ENCODE data around the gene HVCN1.
"Not testable (repeated sequence)": the region's sequence is repeated elsewhere in the genome, so short reads cannot be mapped to it uniquely, and the experiment has no call there.

Gene HVCN1

GRCh38 chr12:110668480-110669192 lies 20.3 kb downstream of the HVCN1 start:
- no peak for DNase-seq (ENCODE audit: low read depth in 2 of 2)

GRCh38 chr12:110667671-110668070 lies 21.2 kb downstream of the HVCN1 start:
- DNase-seq (ENCODE audit: low read depth in 2 of 2), result no peak

- no peak for DNase-seq (ENCODE audit: low read depth in 2 of 2)
Measured at GRCh38 chr12:110666892-110667291, 22.0 kb downstream of the HVCN1 start.

- DNase-seq (ENCODE audit: low read depth in 2 of 2), result peak; percentile 69 to 79
Measured at GRCh38 chr12:110661337-110661972, 27.5 kb downstream of the HVCN1 start.

- no peak for DNase-seq (ENCODE audit: low read depth in 2 of 2)
Measured at GRCh38 chr12:110658878-110659277, 30.0 kb downstream of the HVCN1 start.

- no peak for DNase-seq (ENCODE audit: low read depth in 2 of 2)
Measured at GRCh38 chr12:110658242-110658641, 30.7 kb downstream of the HVCN1 start.

GRCh38 chr12:110657747-110658146 lies 31.2 kb downstream of the HVCN1 start:
- no peak for DNase-seq (ENCODE audit: low read depth in 2 of 2)

- DNase-seq (ENCODE audit: low read depth in 2 of 2), result no peak
Measured at GRCh38 chr12:110656071-110656655, 32.8 kb downstream of the HVCN1 start.

- DNase-seq (ENCODE audit: low read depth in 2 of 2), result not testable (repeated sequence)
Measured at GRCh38 chr12:110654238-110654637, 34.7 kb downstream of the HVCN1 start.

GRCh38 chr12:110649341-110649847 lies 39.5 kb downstream of the HVCN1 start:
- DNase-seq (ENCODE audit: low read depth in 2 of 2), result no peak

GRCh38 chr12:110647631-110648040 lies 41.3 kb downstream of the HVCN1 start:
- DNase-seq (ENCODE audit: low read depth in 2 of 2), result no peak

- DNase-seq (ENCODE audit: low read depth in 2 of 2), result no peak
Measured at GRCh38 chr12:110641521-110641920, 47.4 kb downstream of the HVCN1 start.

- DNase-seq (ENCODE audit: low read depth in 2 of 2), result no peak
Measured at GRCh38 chr12:110640275-110641025, 48.5 kb downstream of the HVCN1 start.

GRCh38 chr12:110639336-110640141 lies 49.4 kb downstream of the HVCN1 start:
- DNase-seq (ENCODE audit: low read depth in 2 of 2), result no peak

GRCh38 chr12:110638796-110639195 lies 50.1 kb downstream of the HVCN1 start:
- no peak for DNase-seq (ENCODE audit: low read depth in 2 of 2)

- DNase-seq (ENCODE audit: low read depth in 2 of 2), result no peak
Measured at GRCh38 chr12:110637869-110638441, 51.0 kb downstream of the HVCN1 start.

- DNase-seq (ENCODE audit: low read depth in 2 of 2), result no peak
Measured at GRCh38 chr12:110636516-110636915, 52.4 kb downstream of the HVCN1 start.

GRCh38 chr12:110635055-110635454 lies 53.9 kb downstream of the HVCN1 start:
- DNase-seq (ENCODE audit: low read depth in 2 of 2), result no peak

GRCh38 chr12:110627500-110628195 lies 61.3 kb downstream of the HVCN1 start:
- no peak for DNase-seq (ENCODE audit: low read depth in 2 of 2)

GRCh38 chr12:110622582-110622981 lies 66.3 kb downstream of the HVCN1 start:
- no peak for DNase-seq (ENCODE audit: low read depth in 2 of 2)
